Heart left ventricle (tissue), 13 donors: ENCODE measurements around the gene SDE2.

Experiments
- POLR2A ChIP-seq, 2 donors: fragments of 450-650 bp; IDR thresholded peaks; one replicate each; pipeline ENCODE4 v1.6.1; 2017; ENCODE audit warnings: antibody characterized with exemption in 2 of 2, mild to moderate bottlenecking in 2 of 2, moderate library complexity in 2 of 2
- TF ChIP-seq, protein P1 (sequence below), 12 donors: fragments of 200-600 bp; sonication (generic) in 4 of 12; IDR thresholded peaks; one replicate each; pipeline versions ENCODE4 v1.5.0 to v1.8.0; 2018 to 2022; ENCODE audit warnings: antibody characterized with exemption in 12 of 12, mild to moderate bottlenecking in 5 of 12
- donor health status: ischemic (EF 13 %, LVEDD 7.1; RV severe dilation, severe dysfunction).
- donor health status: DM: no; HTN: yes; CAD: no.
- donor health status: DM: no; HTN: no; CAD: no.
- donor health status: ischemic (EF 25% LVEDD 6.9; RV normal size, moderate dysfunction).
- donor health status: ischemic (EF 25% LVEDD 5.7; RV mildly dilated, moderate dysfunction).
- donor health status: ischemic (EF 35%, LVEDD 5.7; RV mildly dilated, moderate dysfunction).
- donor health status: nonischemic (EF 11% LVEDD 7.7; RV severe dilation, severe dysfunction).
- donor health status: DM: yes; HTN: yes; CAD: no.
- donor health status: PGD.
- donor health status: ischemic (EF 29% LVEDD 5.4; RV normal size, mild dysfunction).
- donor health status: nonischemic (EF 23%, LVEDD 6.1; RV moderate dilation, normal function).

- TF ChIP-seq, protein P1, sequence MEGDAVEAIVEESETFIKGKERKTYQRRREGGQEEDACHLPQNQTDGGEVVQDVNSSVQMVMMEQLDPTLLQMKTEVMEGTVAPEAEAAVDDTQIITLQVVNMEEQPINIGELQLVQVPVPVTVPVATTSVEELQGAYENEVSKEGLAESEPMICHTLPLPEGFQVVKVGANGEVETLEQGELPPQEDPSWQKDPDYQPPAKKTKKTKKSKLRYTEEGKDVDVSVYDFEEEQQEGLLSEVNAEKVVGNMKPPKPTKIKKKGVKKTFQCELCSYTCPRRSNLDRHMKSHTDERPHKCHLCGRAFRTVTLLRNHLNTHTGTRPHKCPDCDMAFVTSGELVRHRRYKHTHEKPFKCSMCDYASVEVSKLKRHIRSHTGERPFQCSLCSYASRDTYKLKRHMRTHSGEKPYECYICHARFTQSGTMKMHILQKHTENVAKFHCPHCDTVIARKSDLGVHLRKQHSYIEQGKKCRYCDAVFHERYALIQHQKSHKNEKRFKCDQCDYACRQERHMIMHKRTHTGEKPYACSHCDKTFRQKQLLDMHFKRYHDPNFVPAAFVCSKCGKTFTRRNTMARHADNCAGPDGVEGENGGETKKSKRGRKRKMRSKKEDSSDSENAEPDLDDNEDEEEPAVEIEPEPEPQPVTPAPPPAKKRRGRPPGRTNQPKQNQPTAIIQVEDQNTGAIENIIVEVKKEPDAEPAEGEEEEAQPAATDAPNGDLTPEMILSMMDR (IDR thresholded peaks at IDR 0.05), result no peak
- TF ChIP-seq POLR2A (IDR thresholded peaks at IDR 0.05), result no peak
These were observed 47.1 kb upstream of the SDE2 start for GRCh38 chr1:226046240-226046639.
